ENCODE results near the gene MYO15B.
A peak's percentile ranks its signal among the peaks of the same experiment; 100 is the strongest.
"Not testable (repeated sequence)": the region's sequence is repeated elsewhere in the genome, so short reads cannot be mapped to it uniquely, and the experiment has no call there.

The MYO15B gene

DNA sequence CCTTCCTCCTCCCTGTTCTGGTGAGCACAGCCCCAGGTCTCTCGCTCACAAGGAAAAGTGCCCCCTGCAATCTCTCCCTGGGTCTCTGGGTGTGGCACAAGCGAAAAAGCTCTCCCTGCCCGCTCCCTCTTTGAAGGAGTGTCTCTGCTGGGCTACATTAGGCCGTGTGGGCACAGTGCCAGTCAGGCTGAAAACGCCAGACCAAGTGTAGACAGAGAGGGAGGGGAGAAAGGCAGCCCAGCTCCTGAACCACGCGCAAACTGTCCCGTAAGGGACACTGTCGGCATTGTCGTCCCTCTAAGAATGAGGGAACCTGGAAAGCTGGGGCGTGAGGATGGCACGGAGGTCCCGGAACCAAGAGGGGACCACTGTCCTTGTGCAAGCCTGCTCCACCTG lies 49.5 kb downstream of the MYO15B start:
- peak in 28 of 58 donors; percentile 11 to 74 (median 36) for DNase-seq

GRCh38 chr17:75637551-75637950 lies 50.0 kb downstream of the MYO15B start:
- no peak for DNase-seq

DNA sequence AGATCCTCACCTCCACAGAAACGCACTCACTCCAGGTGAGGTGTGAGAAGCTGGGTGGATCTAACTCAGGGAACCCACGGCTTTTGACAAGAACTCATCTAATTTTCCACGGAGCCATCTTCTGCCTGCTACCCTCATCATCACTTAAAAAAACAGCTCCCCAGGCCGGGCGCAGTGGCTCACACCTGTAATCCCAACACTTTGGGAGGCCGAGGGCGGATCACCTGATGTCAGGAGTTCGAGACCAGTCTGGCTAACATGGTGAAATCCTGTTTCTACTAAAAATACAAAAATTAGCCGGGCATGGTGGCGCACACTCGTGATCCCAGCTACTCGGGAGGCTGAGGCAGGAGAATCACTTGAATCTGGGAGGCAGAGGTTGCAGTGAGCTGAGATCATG lies 50.4 kb downstream of the MYO15B start:
- not testable (repeated sequence) for DNase-seq

DNA sequence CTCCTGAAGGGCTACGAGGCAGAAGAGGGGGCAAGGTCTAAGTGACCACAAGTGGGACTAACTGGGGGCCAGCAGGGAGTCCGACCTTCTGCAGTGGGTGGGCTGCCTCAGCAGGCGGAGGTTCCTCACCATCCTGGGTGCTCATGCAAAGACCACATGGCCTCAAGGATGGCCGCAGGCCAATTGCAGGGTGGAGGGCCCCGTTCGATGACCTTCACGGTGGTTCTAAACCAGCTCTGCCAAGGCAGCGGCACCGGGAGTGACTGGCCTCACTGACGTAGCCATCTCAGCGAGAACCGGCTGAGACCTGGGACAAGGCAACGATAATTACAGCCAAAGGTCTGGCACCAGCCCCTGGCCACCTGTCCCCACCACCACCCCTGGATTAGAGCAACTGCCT lies 51.3 kb downstream of the MYO15B start:
- DNase-seq, result no peak

DNA sequence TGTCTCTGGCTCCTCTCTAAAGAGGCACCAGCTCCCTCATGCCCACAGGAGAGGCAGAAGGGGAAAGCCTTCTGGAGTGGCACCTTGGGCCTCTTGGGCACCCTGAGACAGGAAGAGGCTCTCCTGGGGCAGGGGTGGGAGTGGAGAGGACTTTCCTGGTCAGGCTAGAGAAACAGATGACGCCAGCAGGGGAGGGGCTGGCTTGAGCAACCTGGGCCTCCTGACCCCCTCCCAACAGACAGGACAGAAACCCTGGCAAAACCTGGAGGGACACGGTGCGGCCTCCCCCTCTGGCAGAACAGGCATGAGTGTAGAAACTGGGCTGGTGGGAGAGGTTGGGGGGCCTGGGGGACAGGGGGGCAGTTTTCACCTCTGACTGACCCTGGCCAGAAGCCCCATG lies 51.7 kb downstream of the MYO15B start:
- no peak for DNase-seq

DNA sequence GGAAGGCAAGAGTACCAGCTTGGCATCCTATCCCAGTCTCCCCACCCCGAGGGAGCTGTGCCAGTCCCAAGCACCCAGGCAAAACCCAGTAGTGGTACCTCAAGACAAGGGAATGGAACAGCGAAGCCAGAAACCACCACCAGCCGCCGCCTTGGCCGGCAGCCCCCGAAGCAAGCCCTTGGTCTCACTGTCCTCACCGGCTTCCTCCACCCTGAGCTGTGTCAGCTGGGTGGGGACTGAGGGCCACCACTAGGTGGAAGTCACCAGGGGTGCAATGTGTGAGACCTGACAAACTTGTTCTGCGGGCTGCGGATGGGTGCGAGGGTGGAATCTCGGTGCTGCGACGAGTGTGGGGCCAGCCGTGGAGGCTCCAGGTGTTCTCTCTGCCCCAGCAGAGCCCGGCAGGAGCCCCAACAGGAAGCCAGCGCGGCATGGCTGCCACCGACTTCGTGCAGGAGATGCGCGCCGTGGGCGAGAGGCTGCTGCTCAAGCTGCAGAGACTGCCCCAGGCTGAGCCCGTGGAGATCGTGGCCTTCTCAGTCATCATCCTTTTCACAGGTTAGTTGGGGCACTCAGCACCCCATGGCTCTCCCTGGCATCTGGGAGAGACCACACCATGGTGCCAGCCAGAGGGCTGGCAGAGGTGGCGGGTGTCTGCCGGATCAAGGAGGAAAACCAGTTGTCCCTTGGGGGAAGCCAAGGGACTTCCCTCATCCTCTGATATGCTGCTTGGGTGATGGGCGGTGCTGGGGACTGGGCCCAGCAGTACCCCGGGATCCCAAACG lies 52.4 kb downstream of the MYO15B start:
- DNase-seq, result no peak

DNA sequence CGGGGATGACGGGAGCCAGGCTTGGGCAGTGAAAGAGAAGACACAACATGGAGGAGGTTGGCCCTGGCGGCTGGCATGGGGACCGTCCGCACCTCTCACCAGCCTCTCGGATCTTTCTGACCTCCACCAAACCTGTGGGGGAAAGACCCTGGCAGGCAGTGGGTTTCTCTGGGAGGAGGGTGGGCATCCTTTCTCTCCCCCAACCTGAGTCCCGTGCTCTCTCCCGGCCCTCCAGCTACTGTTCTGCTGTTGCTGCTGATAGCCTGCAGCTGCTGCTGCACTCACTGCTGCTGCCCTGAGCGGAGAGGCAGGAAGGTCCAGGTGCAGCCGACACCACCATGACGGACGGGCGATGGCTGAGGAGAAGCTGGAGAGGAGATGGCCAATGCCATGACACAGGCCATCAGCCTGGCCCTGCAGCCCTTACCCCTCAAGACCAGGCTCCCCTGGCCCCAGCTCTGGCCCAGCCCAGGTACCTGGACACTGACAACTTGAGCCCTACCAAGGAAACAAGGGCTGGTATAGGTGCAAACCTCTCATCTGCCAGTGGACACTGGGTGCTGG lies 53.0 kb downstream of the MYO15B start:
- DNase-seq, result no peak

GRCh38 chr17:75641343-75641742 lies 53.7 kb downstream of the MYO15B start:
- DNase-seq, result peak in 22 of 58 donors; percentile 11 to 64 (median 34)

DNA sequence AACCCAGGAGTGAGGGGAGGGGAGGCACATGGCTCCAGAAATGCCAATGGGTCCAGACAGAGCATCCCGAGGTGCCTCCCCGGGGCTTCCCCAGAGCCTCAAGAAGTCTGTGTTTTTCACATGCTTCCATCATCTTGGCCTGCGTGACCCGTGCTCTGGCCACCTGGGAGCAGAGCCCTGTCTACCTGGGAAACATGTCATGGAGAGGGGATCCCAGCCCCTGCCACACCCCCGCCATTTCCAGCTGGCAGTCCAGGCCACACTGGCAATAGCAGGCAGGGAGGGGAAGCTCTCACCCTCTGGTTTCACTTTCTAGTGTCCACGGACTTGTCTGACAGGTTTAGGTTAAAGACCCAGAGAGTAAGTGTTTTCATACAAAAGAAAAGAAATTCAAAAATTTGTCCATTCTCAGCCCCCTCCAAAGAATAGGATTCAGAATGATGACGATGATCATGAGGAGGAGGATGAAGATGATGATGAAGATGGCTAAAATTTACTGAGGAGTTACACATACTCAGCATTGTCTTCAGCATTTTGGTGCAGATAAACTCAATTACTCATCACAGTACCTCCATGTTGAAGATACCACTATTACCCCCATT lies 54.7 kb downstream of the MYO15B start:
- DNase-seq, result no peak

GRCh38 chr17:75642784-75643642 lies 55.4 kb downstream of the MYO15B start:
- peak in 9 of 58 donors; percentile 25 to 61 (median 39) for DNase-seq

DNA sequence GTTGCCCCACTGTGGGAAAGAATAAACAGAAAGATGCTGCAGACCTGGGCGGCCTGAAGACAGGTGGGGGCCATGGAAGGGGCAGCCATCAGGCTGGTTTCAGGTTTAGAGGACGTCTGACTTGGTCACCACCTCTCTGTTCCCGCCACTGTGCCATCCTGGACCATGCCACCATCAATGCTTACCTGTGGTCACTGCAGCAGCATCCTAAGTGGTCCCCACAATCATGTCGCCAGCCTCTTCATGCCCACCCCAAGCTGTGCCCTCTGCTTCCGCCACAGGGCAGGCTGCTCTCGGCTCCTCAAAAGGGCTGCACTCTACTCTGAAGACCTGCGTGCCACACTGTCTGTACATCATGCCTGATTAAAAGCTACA lies 56.0 kb downstream of the MYO15B start:
- no peak for DNase-seq

GRCh38 chr17:75645501-75645888 lies 57.9 kb downstream of the MYO15B start:
- DNase-seq, result no peak

GRCh38 chr17:75645889-75646637 lies 58.5 kb downstream of the MYO15B start:
- peak in 51 of 58 donors; percentile 15 to 92 (median 66) for DNase-seq

GRCh38 chr17:75646638-75646992 lies 59.0 kb downstream of the MYO15B start:
- no peak for DNase-seq

DNA sequence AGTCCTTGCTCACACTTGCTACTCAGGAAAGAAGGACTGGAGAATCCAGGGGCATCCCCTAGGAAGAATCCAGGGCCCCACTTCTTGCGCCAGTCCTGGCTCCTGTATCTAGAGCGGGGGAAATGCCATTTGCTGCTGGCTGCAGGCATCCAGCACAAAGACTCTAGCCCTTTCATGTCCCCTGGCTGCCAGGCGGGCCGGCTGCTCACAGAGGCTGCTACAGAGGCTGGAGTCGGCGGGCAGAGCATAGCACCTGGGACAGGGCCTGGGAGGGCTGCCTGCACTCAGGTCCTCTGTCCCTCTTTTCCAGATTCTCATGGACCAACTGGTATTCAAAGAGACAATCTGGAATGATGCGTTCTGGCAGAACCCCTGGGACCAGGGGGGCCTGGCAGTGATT lies 59.5 kb downstream of the MYO15B start:
- peak in 20 of 58 donors; percentile 12 to 60 (median 34) for DNase-seq

GRCh38 chr17:75647921-75648320 lies 60.3 kb downstream of the MYO15B start:
- DNase-seq, result no peak

DNA sequence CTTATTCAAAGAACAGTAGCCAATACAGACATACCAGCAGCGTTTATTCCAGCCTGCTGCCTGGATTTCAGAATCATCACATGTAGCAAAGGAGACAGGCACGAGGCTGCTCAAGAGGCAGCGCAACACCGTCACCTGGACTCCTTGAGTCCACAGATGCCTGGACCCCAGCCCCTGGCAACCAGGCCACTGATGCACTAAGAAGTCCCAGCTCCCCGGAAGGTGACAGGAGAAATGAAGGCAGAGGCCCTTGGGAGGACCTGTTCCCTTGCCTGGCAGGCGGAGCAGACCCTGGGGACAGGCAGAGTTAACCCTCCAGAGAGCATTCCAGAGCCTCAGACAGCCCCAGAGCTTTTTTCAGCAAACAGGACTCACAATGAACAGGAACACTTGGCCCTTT lies 62.1 kb downstream of the MYO15B start:
- DNase-seq, result no peak

GRCh38 chr17:75650874-75651273 lies 63.3 kb downstream of the MYO15B start:
- no peak for DNase-seq

GRCh38 chr17:75652341-75652740 lies 64.7 kb downstream of the MYO15B start:
- DNase-seq, result no peak

DNA sequence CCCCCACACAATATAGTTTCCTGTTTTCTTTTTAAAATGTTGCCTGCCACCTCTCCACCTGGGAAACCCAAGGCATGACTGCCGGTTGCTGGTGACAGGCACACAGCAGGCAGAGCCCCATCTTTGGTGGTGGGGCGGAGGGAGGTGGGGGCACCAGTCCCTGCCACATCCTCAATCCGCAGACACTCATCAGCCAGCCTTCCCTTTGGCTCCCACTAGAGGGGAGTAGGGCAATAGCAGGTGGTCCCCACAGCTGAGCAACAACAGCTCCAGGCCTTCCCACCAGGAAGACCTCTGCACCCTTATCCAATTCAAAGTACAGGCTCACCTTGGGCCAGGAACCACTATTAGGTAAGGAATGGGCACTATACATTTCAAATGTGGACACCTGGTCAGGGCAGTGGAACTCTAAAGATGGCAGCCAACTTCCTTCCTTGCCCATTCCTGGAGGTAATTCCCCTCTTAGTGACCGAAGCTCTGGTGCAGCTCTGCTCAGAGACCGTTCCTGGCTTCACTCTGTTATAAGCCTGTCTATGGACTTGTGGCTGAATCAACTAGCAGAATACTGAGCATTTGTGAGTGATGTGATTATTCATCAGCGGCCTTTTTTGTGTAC lies 65.4 kb downstream of the MYO15B start:
- DNase-seq, result peak in 9 of 58 donors; percentile 17 to 42 (median 28)

DNA sequence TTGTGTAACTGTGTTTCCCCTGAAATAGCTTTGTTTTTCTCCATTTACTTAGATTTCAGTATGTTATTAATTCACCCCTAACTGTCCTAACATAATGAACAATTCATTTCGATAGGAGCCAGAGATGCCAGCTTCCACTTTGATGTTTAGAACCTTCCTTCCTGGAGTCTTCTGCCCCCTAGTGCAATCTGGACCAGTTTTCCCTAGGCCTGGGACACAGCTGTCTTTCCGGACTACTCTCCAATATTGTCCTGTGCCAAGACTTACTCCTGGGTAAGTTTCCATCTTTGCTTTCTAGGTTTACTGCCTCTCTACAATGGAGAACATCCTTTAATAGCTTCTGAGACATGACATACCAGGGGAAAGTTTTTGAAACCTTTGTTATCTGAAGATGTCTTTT lies 66.6 kb downstream of the MYO15B start:
- DNase-seq, result peak in 11 of 58 donors; percentile 23 to 74 (median 50)

Data from anterior cingulate cortex (tissue), 58 donors.